ENCODE data around the gene HIPK3.
"Not testable (repeated sequence)": the region's sequence is repeated elsewhere in the genome, so short reads cannot be mapped to it uniquely, and the experiment has no call there.

HIPK3 gene

GRCh38 chr11:33257160-33257896 is at the start of gene HIPK3:
TSS of gene HIPK3 (plus strand) at chr11:33257381.
- DNase-seq (ENCODE audit: low read depth in 2 of 2), result peak; percentile 39 to 72

GRCh38 chr11:33207408-33207985 is 49.7 kb upstream of the HIPK3 start:
- no peak for DNase-seq (ENCODE audit: low read depth in 2 of 2)

GRCh38 chr11:33208150-33208549 is 49.0 kb upstream of the HIPK3 start:
- DNase-seq (ENCODE audit: low read depth in 2 of 2), result no peak

- DNase-seq (ENCODE audit: low read depth in 2 of 2), result no peak
Measured at GRCh38 chr11:33211153-33211552, 46.0 kb upstream of the HIPK3 start.

- no peak for DNase-seq (ENCODE audit: low read depth in 2 of 2)
Measured at GRCh38 chr11:33211580-33211979, 45.6 kb upstream of the HIPK3 start.

- no peak for DNase-seq (ENCODE audit: low read depth in 2 of 2)
Measured at GRCh38 chr11:33214187-33214586, 43.0 kb upstream of the HIPK3 start.

GRCh38 chr11:33214767-33215166 is 42.4 kb upstream of the HIPK3 start:
- no peak for DNase-seq (ENCODE audit: low read depth in 2 of 2)

- DNase-seq (ENCODE audit: low read depth in 2 of 2), result not testable (repeated sequence)
Measured at GRCh38 chr11:33216676-33217075, 40.5 kb upstream of the HIPK3 start.

GRCh38 chr11:33222052-33222750 is 35.0 kb upstream of the HIPK3 start:
- DNase-seq (ENCODE audit: low read depth in 2 of 2), result no peak

GRCh38 chr11:33225371-33225770 is 31.8 kb upstream of the HIPK3 start:
- DNase-seq (ENCODE audit: low read depth in 2 of 2), result no peak

GRCh38 chr11:33227578-33228261 is 29.5 kb upstream of the HIPK3 start:
- DNase-seq (ENCODE audit: low read depth in 2 of 2), result no peak

GRCh38 chr11:33234397-33235190 is 22.6 kb upstream of the HIPK3 start:
- no peak for DNase-seq (ENCODE audit: low read depth in 2 of 2)

GRCh38 chr11:33237039-33237597 is 20.1 kb upstream of the HIPK3 start:
- DNase-seq (ENCODE audit: low read depth in 2 of 2), result no peak

- no peak for DNase-seq (ENCODE audit: low read depth in 2 of 2)
Measured at GRCh38 chr11:33242575-33242974, 14.6 kb upstream of the HIPK3 start.

GRCh38 chr11:33243654-33244053 is 13.5 kb upstream of the HIPK3 start:
- DNase-seq (ENCODE audit: low read depth in 2 of 2), result not testable (repeated sequence)

- DNase-seq (ENCODE audit: low read depth in 2 of 2), result no peak
Measured at GRCh38 chr11:33248416-33248971, 8.7 kb upstream of the HIPK3 start.

GRCh38 chr11:33256031-33256812 is 959 bp upstream of the HIPK3 start:
- no peak for DNase-seq (ENCODE audit: low read depth in 2 of 2)

GRCh38 chr11:33256813-33257159 is 395 bp upstream of the HIPK3 start:
- DNase-seq (ENCODE audit: low read depth in 2 of 2), result no peak

GRCh38 chr11:33257897-33258630 is 883 bp downstream of the HIPK3 start:
- DNase-seq (ENCODE audit: low read depth in 2 of 2), result peak; percentile 38 to 67

Measured in stimulated activated CD8-positive, alpha-beta memory T cell treated with anti-CD3 and anti-CD28 coated beads, Interleukin-7, amount 100 ng/mL, for 4 hours (primary cell).